Gastroesophageal sphincter (tissue), 4 donors: ENCODE measurements around the gene PAGE1. TPM values are rescaled to one million over a fixed set of nuclear protein-coding genes. Genes with fewer than 3 reads are reported as not detected.

Source experiments
- ATAC-seq: fragments of 150-250 bp; one replicate; pipeline ENCODE4 v1.9.1; 2016; ENCODE audit warnings: mild to moderate bottlenecking, moderate library complexity
- H3K27ac ChIP-seq, 4 donors: fragments of 200-600 bp; sonication (generic) in 3 of 4; 1 replicate in 3 of 4; 2 replicates in 1 of 4; pipeline ENCODE4 v1.5.1; 2016 to 2019
- H3K27me3 ChIP-seq: fragments of 200-600 bp; sonication (generic); one replicate; pipeline ENCODE4 v1.5.1; 2019
- H3K36me3 ChIP-seq, 2 donors: fragments of 200-600 bp; sonication (generic); one replicate each; pipeline ENCODE4 v1.5.1; 2019; ENCODE audit warnings: control low read depth in 1 of 2
- H3K4me1 ChIP-seq, 3 donors: fragments of 200-600 bp; sonication (generic); 1 replicate in 2 of 3; 2 replicates in 1 of 3; pipeline ENCODE4 v1.5.1; 2016 to 2019; ENCODE audit warnings: control low read depth in 2 of 3
- H3K4me3 ChIP-seq, 2 donors: fragments of 200-600 bp; sonication (generic); one replicate each; pipeline ENCODE4 v1.5.1; 2019; ENCODE audit warnings: mild to moderate bottlenecking in 1 of 2, moderate library complexity in 1 of 2
- H3K9me3 ChIP-seq, 3 donors: fragments of 200-600 bp; sonication (generic); one replicate each; pipeline ENCODE4 v1.5.1; 2017 to 2019; ENCODE audit warnings: control low read depth in 2 of 3
- CTCF ChIP-seq, 4 experiments: fragments of 200-600 bp in 2 of 4; fragments of 450-650 bp in 2 of 4; sonication (generic) in 1 of 4; IDR thresholded peaks; one replicate each; pipeline ENCODE4 v1.5.1; 2017 to 2019; ENCODE audit warnings: antibody characterized with exemption in 4 of 4, mild to moderate bottlenecking in 2 of 4, moderate library complexity in 2 of 4
- EP300 ChIP-seq: sonication (generic); formaldehyde crosslinking; IDR thresholded peaks from one replicate; pipeline ENCODE4 v1.6.1; 2017; ENCODE audit warnings: antibody characterized with exemption, mild to moderate bottlenecking
- POLR2A ChIP-seq, 2 donors: fragments of 450-650 bp; IDR thresholded peaks; one replicate each; pipeline ENCODE4 v1.6.1; 2017; ENCODE audit warnings: antibody characterized with exemption in 2 of 2, mild to moderate bottlenecking in 2 of 2, moderate library complexity in 1 of 2
- POLR2AphosphoS5 ChIP-seq: sonication (generic); formaldehyde crosslinking; IDR thresholded peaks from one replicate; pipeline ENCODE4 v1.6.1; 2017; ENCODE audit warnings: antibody characterized with exemption
- WGBS, 2 donors: methylation state at CpG; one replicate each; pipeline ENCODE4 v1.1.5; 2018; ENCODE audit warnings: low coverage in 1 of 2; 5-methylcytosine and 5-hydroxymethylcytosine counted together
- total RNA-seq, 4 donors: library from RNA; depleted of rRNA; stranded (reverse); fragments of >200 nt; gene quantifications; one replicate each; pipeline ENCODE4 v1.1.0, GENCODE V29; 2016

Gene PAGE1
- total RNA-seq, 4 donors from 2014 or later = not detected

GRCh38 chrX:49675075-49675719, 20.6 kb downstream of the PAGE1 start:
- TF ChIP-seq POLR2AphosphoS5 = no peak
- TF ChIP-seq EP300 = no peak
- TF ChIP-seq CTCF (IDR thresholded peaks at IDR 0.05) = no peak
- no peak for TF ChIP-seq POLR2A (IDR thresholded peaks at IDR 0.05)
- Histone ChIP-seq H3K9me3 (no peaks in the 10 kb centered on the region), H3K36me3 (no peaks in the 10 kb centered on the region), H3K4me3 (no peak overlapping the region), H3K27ac (no peak overlapping the region), H3K27me3 (no peaks in the 10 kb centered on the region), H3K4me1 (no peaks in the 10 kb centered on the region)
- ATAC-seq = no peak
- 63% methylated on average over 2 of the region's 2 CpGs; no CpG with 5 or more reads in 1 of the 2 donors for WGBS, 2 donors

- H3K4me3 ChIP-seq = no peak overlapping the region
- H3K27me3 ChIP-seq = no peaks in the 10 kb centered on the region
- WGBS, 2 donors = 75 to 84% methylated on average over 3 to 9 of the region's 12 CpGs
- TF ChIP-seq POLR2A (IDR thresholded peaks at IDR 0.05) (no peak), CTCF (IDR thresholded peaks at IDR 0.05) (no peak), POLR2AphosphoS5 (no peak), EP300 (no peak)
- ATAC-seq = no peak
- no peak overlapping the region for H3K27ac ChIP-seq
- no peaks in the 10 kb centered on the region for H3K36me3 ChIP-seq
- no peaks in the 10 kb centered on the region for H3K4me1 ChIP-seq
- no peaks in the 10 kb centered on the region for H3K9me3 ChIP-seq
These were observed 22.4 kb downstream of the PAGE1 start for GRCh38 chrX:49673394-49673793.

- Histone ChIP-seq H3K4me1 (no peaks in the 10 kb centered on the region), H3K27me3 (no peaks in the 10 kb centered on the region), H3K27ac (no peak overlapping the region), H3K9me3 (no peaks in the 10 kb centered on the region), H3K36me3 (no peaks in the 10 kb centered on the region), H3K4me3 (no peak overlapping the region)
- no peak for ATAC-seq
- TF ChIP-seq EP300 = no peak
- no peak for TF ChIP-seq CTCF (IDR thresholded peaks at IDR 0.05)
- 94 to 100% methylated on average over 3 of the region's 10 CpGs for WGBS, 2 donors
These were observed 31.0 kb downstream of the PAGE1 start for GRCh38 chrX:49664824-49665223.

GRCh38 chrX:49661881-49662280, 33.9 kb downstream of the PAGE1 start:
- Histone ChIP-seq H3K27me3 (no peaks in the 10 kb centered on the region), H3K4me1 (no peaks in the 10 kb centered on the region), H3K36me3 (no peaks in the 10 kb centered on the region), H3K27ac (no peak overlapping the region), H3K4me3 (no peak overlapping the region), H3K9me3 (no peaks in the 10 kb centered on the region)
- WGBS, 2 donors = 80 to 90% methylated on average over 1 of the region's 4 CpGs
- no peak for ATAC-seq
- no peak for TF ChIP-seq POLR2AphosphoS5
- TF ChIP-seq POLR2A (IDR thresholded peaks at IDR 0.05) = no peak
- TF ChIP-seq CTCF (IDR thresholded peaks at IDR 0.05) = no peak
- TF ChIP-seq EP300 = no peak

- H3K27me3 ChIP-seq = no peaks in the 10 kb centered on the region
- no peaks in the 10 kb centered on the region for H3K9me3 ChIP-seq
- no peak overlapping the region for H3K27ac ChIP-seq
- 43 to 51% methylated on average over 2 to 3 of the region's 4 CpGs for WGBS, 2 donors
- no peaks in the 10 kb centered on the region for H3K4me1 ChIP-seq
- TF ChIP-seq CTCF (IDR thresholded peaks at IDR 0.05) (no peak), POLR2AphosphoS5 (no peak), EP300 (no peak), POLR2A (IDR thresholded peaks at IDR 0.05) (no peak)
- no peak for ATAC-seq
- no peaks in the 10 kb centered on the region for H3K36me3 ChIP-seq
- H3K4me3 ChIP-seq = no peak overlapping the region
These were observed 36.0 kb downstream of the PAGE1 start for GRCh38 chrX:49659771-49660170.
